SK-N-SH treated with all-trans-retinoic acid at 6 μM for 48 hours (cell line): ENCODE data around the gene LIN7B.

ENCODE experiments used
- CSRNP3 ChIP-seq: fragments of 250-450 bp; sonication (Bioruptor Pico); IDR thresholded peaks from 2 replicates; pipeline ENCODE4 v1.5.1; 2021; ENCODE audit warnings: mild to moderate bottlenecking, moderate library complexity
- ESRRG ChIP-seq: fragments of 250-450 bp; sonication (Bioruptor Pico); IDR thresholded peaks from 2 replicates; pipeline ENCODE4 v1.6.1; 2021; ENCODE audit warnings: mild to moderate bottlenecking
- PATZ1 ChIP-seq: fragments of 250-450 bp; sonication (Bioruptor Pico); IDR thresholded peaks from 2 replicates; pipeline ENCODE4 v1.8.0; 2020; ENCODE audit warnings: mild to moderate bottlenecking, moderate library complexity, borderline replicate concordance
- POU6F1 ChIP-seq: fragments of 250-450 bp; sonication (Bioruptor Pico); IDR thresholded peaks from 2 replicates; pipeline ENCODE4 v1.8.0; 2021; ENCODE audit warnings: low read depth, mild to moderate bottlenecking, moderate library complexity, borderline replicate concordance
- PPARA ChIP-seq: fragments of 250-450 bp; sonication (Bioruptor Pico); IDR thresholded peaks from 2 replicates; pipeline ENCODE4 v1.5.0; 2020; ENCODE audit warnings: mild to moderate bottlenecking, borderline replicate concordance
- ZC3H10 ChIP-seq: fragments of 250-450 bp; sonication (Bioruptor Pico); IDR thresholded peaks from 2 replicates; pipeline ENCODE4 v1.5.1; 2021; ENCODE audit warnings: mild to moderate bottlenecking, moderate library complexity
- ZFP3 ChIP-seq: fragments of 250-450 bp; sonication (Bioruptor Pico); IDR thresholded peaks from 2 replicates; pipeline ENCODE4 v1.5.0; 2020; ENCODE audit warnings: mild to moderate bottlenecking, moderate library complexity
- ZNF565 ChIP-seq: fragments of 450-650 bp; formaldehyde crosslinking; conservative IDR thresholded peaks from 2 replicates; pipeline ENCODE4 v1.5.0; 2020; ENCODE audit warnings: low read depth, mild to moderate bottlenecking, moderate library complexity

- TF ChIP-seq PATZ1 (no peak), CSRNP3 (CRISPR knock-in tag) (no peak), ESRRG (no peak), ZFP3 (CRISPR knock-in tag) (no peak), ZC3H10 (CRISPR knock-in tag) (no peak), ZNF565 (CRISPR knock-in tag) (no peak), POU6F1 (CRISPR knock-in tag) (no peak), PPARA (no peak)
Measured at GRCh38 chr19:49110567-49110966, 3.6 kb upstream of the LIN7B start.
